ENCODE data around the gene LYPD6B. TPM values are rescaled to one million over a fixed set of nuclear protein-coding genes. Genes with fewer than 3 reads are reported as not detected.

LYPD6B gene
- total RNA-seq, 1 experiment from 2014 or later: 2.0 TPM

GRCh38 chr2:149037851-149038250 lies 648 bp upstream of the LYPD6B start:
- Histone ChIP-seq H3K9ac (ENCODE audit: extremely low read depth, insufficient read length, low read length) (no peak overlapping the region), H3K23ac (ENCODE audit: insufficient read length, low read depth, low read length) (no peak overlapping the region), H2BK15ac (ENCODE audit: low read depth, low read length) (no peak overlapping the region), H3T11ph (ENCODE audit: low read length) (no peak overlapping the region), H3K27ac (ENCODE audit: insufficient read length, low read depth, low read length) (no peak overlapping the region), H3K79me2 (ENCODE audit: insufficient read depth, low read length) (no peaks in the 10 kb centered on the region), H2AK5ac (ENCODE audit: insufficient read length, low read length) (no peak overlapping the region), H3K79me1 (ENCODE audit: insufficient read depth, low read depth, low read length, poor library complexity, severe bottlenecking) (no peaks in the 10 kb centered on the region), H3K4me1 (ENCODE audit: insufficient read depth, low read length) (no peaks in the 10 kb centered on the region), H4K8ac (replicated peaks; ENCODE audit: insufficient read length, low read depth, low read length) (no peak overlapping the region), H3K18ac (ENCODE audit: insufficient read length, low read depth, low read length) (no peak overlapping the region), H3K23me2 (ENCODE audit: insufficient read length, low read depth, low read length, poor library complexity, severe bottlenecking) (peaks cover 7% of the 10 kb centered on the region), H2BK12ac (ENCODE audit: insufficient read length, low read depth, low read length) (no peak overlapping the region), H4K5ac (ENCODE audit: insufficient read length, low read depth, low read length) (no peak overlapping the region), H4K20me1 (ENCODE audit: control insufficient read depth, insufficient read depth, insufficient read length) (no peaks in the 10 kb centered on the region), H3K9me3 (ENCODE audit: control insufficient read depth, low read depth, low read length) (no peaks in the 10 kb centered on the region), H3K4ac (ENCODE audit: low read depth, low read length) (no peak overlapping the region), H3K27me3 (ENCODE audit: insufficient read depth, low read length) (peaks cover 6% of the 10 kb centered on the region), H2BK120ac (ENCODE audit: low read depth, low read length, poor library complexity, severe bottlenecking) (no peak overlapping the region), H4K91ac (ENCODE audit: insufficient read length, low read depth, low read length) (no peak overlapping the region), H3K4me2 (ENCODE audit: insufficient read depth, insufficient read length, low read length) (peak overlapping the region; percentile 20), H3K56ac (ENCODE audit: insufficient read length, low read depth, low read length) (no peak overlapping the region), H2BK5ac (ENCODE audit: insufficient read length, low read length) (no peak overlapping the region), H2AFZ (ENCODE audit: low read length) (no peak overlapping the region), H3K14ac (ENCODE audit: insufficient read depth, low read length) (no peak overlapping the region), H2BK20ac (ENCODE audit: low read depth, low read length, poor library complexity, severe bottlenecking) (no peak overlapping the region)
- no peak overlapping the region for H3K27ac Mint-ChIP-seq
- DNase-seq: peak; percentile 56
- peaks cover 16 to 20% of the 10 kb centered on the region in 2 experiments for H3K4me1 Mint-ChIP-seq
- peak; percentile 48; the same call in 2 of the 3 replicates for TF ChIP-seq CTCF (conservative IDR thresholded peaks at IDR 0.05)
- H3K36me3 Mint-ChIP-seq (ENCODE audit: insufficient read depth in 1 of 3, low read depth in 3 of 3): no peaks in the 10 kb centered on the region
- H3K4me3 Mint-ChIP-seq: peak overlapping the region; percentile 71 to 87
- H3K27me3 Mint-ChIP-seq (ENCODE audit: low read depth): peaks cover 38% of the 10 kb centered on the region
- no CpG with 5 or more reads among the region's 8 CpGs for WGBS (ENCODE audit: extremely low coverage, insufficient read length, low lambda C conversion rate)
- no peaks in the 10 kb centered on the region for H3K9me3 Mint-ChIP-seq

Data from H9 (cell line).